Urinary bladder (tissue), 4 donors: ENCODE measurements around the gene ASTN1. TPM values are rescaled to one million over a fixed set of nuclear protein-coding genes. Genes with fewer than 3 reads are reported as not detected.

Experiments
- DNase-seq: peaks from one replicate; pipeline ENCODE4 v3.0.0-alpha.2; 2015; ENCODE audit errors: extremely low spot score
- H3K27ac ChIP-seq: one replicate; pipeline ENCODE4 v1.5.1; 2013; ENCODE audit warnings: low read depth, mild to moderate bottlenecking, moderate library complexity
- H3K36me3 ChIP-seq: one replicate; pipeline ENCODE4 v1.6.1; 2013; ENCODE audit warnings: mild to moderate bottlenecking, moderate library complexity; ENCODE audit not compliant: insufficient read depth
- H3K4me1 ChIP-seq: one replicate; pipeline ENCODE4 v1.6.1; 2013; ENCODE audit warnings: mild to moderate bottlenecking, moderate library complexity; ENCODE audit not compliant: insufficient read depth
- H3K4me3 ChIP-seq: one replicate; pipeline ENCODE4 v1.5.1; 2013; ENCODE audit warnings: low read depth, low read length
- WGBS: extraction: QIAGEN DNeasy Blood & Tissue Kit; methylation state at CpG from one replicate; pipeline ENCODE4 v1.1.7; 2013; 5-methylcytosine and 5-hydroxymethylcytosine counted together
- polyA plus RNA-seq: library from polyadenylated mRNA; stranded (reverse); fragments of 200-250 nt; gene quantifications from one replicate; pipeline ENCODE4 v1.2.3, GENCODE V29; 2013
- total RNA-seq: library from RNA; depleted of rRNA; stranded (reverse); fragments of >200 nt; gene quantifications from one replicate; pipeline ENCODE4 v1.2.3, GENCODE V29; 2014
- donor health status: healthy with polysubstance abuse.
- donor health status: healthy.

ASTN1 gene
- total and polyA plus RNA-seq, 2 donors, result 0.23 to 6.3 TPM

DNA sequence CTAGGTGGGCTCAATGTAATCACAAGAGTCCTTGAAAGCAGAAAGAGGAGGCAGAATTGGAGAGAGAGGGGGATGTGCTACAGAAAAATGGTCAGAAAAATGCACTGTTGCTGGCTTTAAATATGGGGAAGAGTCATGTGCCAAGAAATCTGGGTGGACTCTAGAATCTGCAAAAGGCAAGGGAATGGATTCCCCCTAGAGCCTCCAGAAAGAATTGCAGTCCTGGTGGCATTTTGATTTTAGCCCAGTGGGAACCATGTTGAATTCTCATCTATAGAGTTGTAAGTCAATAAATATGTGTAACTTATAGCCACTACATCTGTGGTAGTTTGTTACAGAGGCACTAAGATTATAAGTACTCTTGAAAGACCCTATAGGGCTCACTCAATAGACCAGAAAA is 210.3 kb downstream of the ASTN1 start:
- no peak overlapping the region for H3K4me3 ChIP-seq
- H3K4me1 ChIP-seq, result no peaks in the 10 kb centered on the region
- no peaks in the 10 kb centered on the region for H3K36me3 ChIP-seq
- no peak for DNase-seq
- no peak overlapping the region for H3K27ac ChIP-seq

- H3K4me1 ChIP-seq, result no peaks in the 10 kb centered on the region
- DNase-seq, result no peak
- no peak overlapping the region for H3K4me3 ChIP-seq
- H3K27ac ChIP-seq, result no peak overlapping the region
- 51% methylated on average over 2 of the region's 2 CpGs for WGBS
- no peaks in the 10 kb centered on the region for H3K36me3 ChIP-seq
Observed at GRCh38 chr1:176950736-176951324, 213.7 kb downstream of the ASTN1 start.

GRCh38 chr1:176949033-176949662 is 215.4 kb downstream of the ASTN1 start:
- 23% methylated on average over 17 of the region's 17 CpGs for WGBS
- no peak for DNase-seq
- H3K36me3 ChIP-seq, result no peaks in the 10 kb centered on the region

GRCh38 chr1:176944606-176945005 is 219.9 kb downstream of the ASTN1 start:
- 95% methylated on average over 4 of the region's 4 CpGs for WGBS
- no peak overlapping the region for H3K4me3 ChIP-seq

More at GRCh38 chr1:176949033-176949662, 215.4 kb downstream of the ASTN1 start:
- Histone ChIP-seq H3K4me1 (no peaks in the 10 kb centered on the region), H3K27ac (no peak overlapping the region), H3K4me3 (no peak overlapping the region)

DNA sequence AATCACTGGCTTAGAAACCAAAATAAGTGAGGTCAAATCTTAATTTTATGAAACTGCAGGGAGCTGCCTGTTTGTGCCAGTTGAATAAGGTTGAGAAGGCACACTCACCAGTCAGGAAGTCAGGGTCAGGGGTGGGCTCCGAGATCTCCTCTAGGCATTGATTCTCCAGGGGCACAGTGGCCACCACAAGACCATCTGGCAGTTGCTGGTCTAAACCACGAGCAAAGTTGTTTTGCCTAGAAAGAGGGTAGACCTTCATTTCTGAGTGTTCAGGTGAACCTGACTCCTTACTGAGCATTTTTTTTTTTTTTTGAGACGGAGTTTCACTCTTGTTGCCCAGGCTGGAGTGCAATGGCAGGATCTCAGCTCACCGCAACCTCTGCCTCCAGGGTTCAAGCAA is 220.7 kb downstream of the ASTN1 start:
- WGBS, result 73% methylated on average over 4 of the region's 4 CpGs
- H3K36me3 ChIP-seq, result no peaks in the 10 kb centered on the region
- H3K4me1 ChIP-seq, result no peaks in the 10 kb centered on the region
- no peak for DNase-seq
- no peak overlapping the region for H3K27ac ChIP-seq
- H3K4me3 ChIP-seq, result no peak overlapping the region

More at GRCh38 chr1:176944606-176945005, 219.9 kb downstream of the ASTN1 start:
- DNase-seq, result no peak
- no peak overlapping the region for H3K27ac ChIP-seq
- H3K4me1 ChIP-seq, result no peaks in the 10 kb centered on the region
- no peaks in the 10 kb centered on the region for H3K36me3 ChIP-seq

DNA sequence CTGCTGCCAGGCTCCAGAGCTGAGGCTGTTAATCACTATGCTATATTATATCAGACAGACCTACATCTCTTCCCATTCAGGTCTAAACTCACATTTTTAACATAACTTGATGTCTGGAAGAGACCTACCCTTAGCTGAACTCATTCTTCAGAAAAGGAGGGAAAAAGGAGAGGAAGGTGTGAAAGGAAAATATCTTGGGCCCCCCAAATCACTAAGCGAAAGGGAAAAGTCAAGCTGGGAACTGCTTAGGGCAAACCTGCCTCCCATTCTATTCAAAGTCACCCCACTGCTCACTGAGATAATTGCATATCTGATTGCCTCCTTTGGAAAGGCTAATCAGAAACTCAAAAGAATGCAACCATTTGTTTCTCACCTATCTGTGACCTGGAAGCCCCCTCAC is 222.2 kb downstream of the ASTN1 start:
- Histone ChIP-seq H3K27ac (no peak overlapping the region), H3K4me1 (no peaks in the 10 kb centered on the region), H3K4me3 (no peak overlapping the region), H3K36me3 (no peaks in the 10 kb centered on the region)
- WGBS, result 83% methylated on average over 1 of the region's 1 CpG
- DNase-seq, result no peak

GRCh38 chr1:176939993-176940392 is 224.5 kb downstream of the ASTN1 start:
- no peak overlapping the region for H3K4me3 ChIP-seq
- H3K4me1 ChIP-seq, result no peaks in the 10 kb centered on the region
- DNase-seq, result no peak
- H3K36me3 ChIP-seq, result no peaks in the 10 kb centered on the region
- no peak overlapping the region for H3K27ac ChIP-seq
- 76% methylated on average over 2 of the region's 2 CpGs for WGBS

DNA sequence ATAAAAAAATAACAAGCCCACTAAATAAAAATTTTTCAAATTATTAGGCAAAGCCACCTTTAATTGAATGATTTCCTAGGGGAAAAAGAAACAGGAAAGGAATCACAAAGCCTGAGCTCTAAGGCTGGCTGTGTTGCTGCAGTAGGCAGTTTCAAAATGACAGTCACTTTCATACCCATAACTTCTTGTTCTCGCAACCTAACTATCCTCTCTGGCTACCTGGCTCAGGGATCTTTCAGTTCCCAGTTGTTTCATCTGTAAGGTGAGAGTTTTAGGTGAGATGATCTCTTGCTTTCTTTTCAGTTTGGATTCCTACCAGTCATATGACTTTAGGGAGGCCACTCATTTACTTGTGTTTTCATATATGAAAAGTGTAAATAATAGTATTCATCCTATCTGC is 226.1 kb downstream of the ASTN1 start:
- whole genome bisulfite sequencing, result 93% methylated on average over 1 of the region's 1 CpG
- Histone ChIP-seq H3K36me3 (no peaks in the 10 kb centered on the region), H3K4me3 (no peak overlapping the region), H3K4me1 (no peaks in the 10 kb centered on the region), H3K27ac (no peak overlapping the region)
- no peak for DNase-seq

- Histone ChIP-seq H3K36me3 (no peaks in the 10 kb centered on the region), H3K27ac (no peak overlapping the region), H3K4me1 (no peaks in the 10 kb centered on the region), H3K4me3 (no peak overlapping the region)
- 95% methylated on average over 4 of the region's 4 CpGs for WGBS
- no peak for DNase-seq
Observed at GRCh38 chr1:176934370-176934769, 230.1 kb downstream of the ASTN1 start.

GRCh38 chr1:176932114-176933104 is 232.1 kb downstream of the ASTN1 start:
- H3K4me1 ChIP-seq, result no peaks in the 10 kb centered on the region
- H3K36me3 ChIP-seq, result no peaks in the 10 kb centered on the region
- DNase-seq, result no peak
- WGBS, result 68% methylated on average over 7 of the region's 7 CpGs
- no peak overlapping the region for H3K27ac ChIP-seq
- H3K4me3 ChIP-seq, result no peak overlapping the region

DNA sequence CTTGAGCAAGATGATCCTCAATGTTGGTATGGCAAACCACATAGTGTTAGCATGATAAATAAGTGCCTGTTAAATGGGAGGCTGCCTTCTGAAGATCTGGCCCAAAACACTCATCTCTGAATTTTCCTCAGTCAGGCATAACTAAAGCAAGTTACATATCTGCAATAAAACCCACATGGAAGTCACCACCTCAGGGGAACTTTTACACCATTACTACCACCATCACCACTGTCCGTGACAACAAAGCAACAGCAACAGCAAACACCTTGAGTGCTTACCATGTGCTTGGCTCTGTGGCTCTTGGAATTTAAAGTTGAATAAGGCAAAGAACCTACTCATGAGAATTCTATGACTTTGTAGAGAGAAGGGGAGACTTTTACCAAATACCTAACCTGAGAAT is 233.0 kb downstream of the ASTN1 start:
- H3K27ac ChIP-seq, result no peak overlapping the region
- no peaks in the 10 kb centered on the region for H3K4me1 ChIP-seq
- no peak for DNase-seq
- no peak overlapping the region for H3K4me3 ChIP-seq
- WGBS, result 95% methylated on average over 1 of the region's 1 CpG
- no peaks in the 10 kb centered on the region for H3K36me3 ChIP-seq

DNA sequence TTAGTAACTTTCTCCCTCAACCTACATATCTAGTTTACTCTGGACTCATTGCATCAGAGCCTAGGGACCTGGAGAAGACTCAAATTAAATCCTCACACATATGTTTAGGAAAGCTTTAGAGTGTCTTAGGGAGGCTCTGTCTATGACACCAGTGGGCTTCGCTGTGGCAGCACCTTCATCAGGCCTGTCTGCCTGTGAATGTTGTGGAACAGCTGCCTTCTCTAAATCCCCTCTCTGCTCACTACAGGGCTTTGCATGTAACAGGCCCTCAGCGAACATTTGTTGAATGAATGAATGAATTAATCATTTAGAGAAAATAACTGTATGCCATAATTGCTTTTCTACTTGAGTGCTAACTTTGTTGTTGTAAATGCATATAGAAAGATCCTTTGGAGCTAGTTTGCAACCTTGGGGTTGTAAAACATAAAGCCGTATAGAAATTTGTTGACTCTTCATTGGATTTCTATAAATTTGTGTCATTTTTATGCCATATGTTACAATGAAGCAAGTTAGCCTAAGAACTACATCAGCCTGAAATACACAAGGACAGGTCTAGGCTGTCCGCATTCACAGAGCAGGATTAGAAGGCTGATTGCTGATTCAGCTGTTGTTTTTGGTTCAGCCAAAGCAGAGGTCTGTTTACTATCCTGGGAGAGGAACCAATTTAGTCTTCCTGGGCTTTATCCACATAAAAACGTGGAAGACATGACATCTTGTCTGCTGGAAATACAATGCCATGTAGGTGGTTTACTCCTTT is 238.0 kb downstream of the ASTN1 start:
- Histone ChIP-seq H3K36me3 (no peaks in the 10 kb centered on the region), H3K27ac (no peak overlapping the region), H3K4me3 (no peak overlapping the region), H3K4me1 (no peaks in the 10 kb centered on the region)
- whole genome bisulfite sequencing, result 63% methylated on average over 5 of the region's 5 CpGs
- no peak for DNase-seq

GRCh38 chr1:176925223-176925622 is 239.3 kb downstream of the ASTN1 start:
- Histone ChIP-seq H3K27ac (no peak overlapping the region), H3K36me3 (no peaks in the 10 kb centered on the region), H3K4me3 (no peak overlapping the region), H3K4me1 (no peaks in the 10 kb centered on the region)
- WGBS, result 81% methylated on average over 5 of the region's 5 CpGs
- DNase-seq, result no peak
